GM23248 (cell line): Measurements from ENCODE around the gene RAB6B. TPM values are rescaled to one million over a fixed set of nuclear protein-coding genes. Genes with fewer than 3 reads are reported as not detected.

Experiments used
- DNase-seq: peaks from one replicate; pipeline ENCODE4 v3.0.0-alpha.2; 2015
- H2AFZ ChIP-seq: fragments of 200-600 bp; sonication (generic); 2 replicates; pipeline ENCODE4 v1.6.1; 2016; ENCODE audit warnings: antibody characterized with exemption
- H3F3A ChIP-seq: fragments of 200-600 bp; sonication (generic); 2 replicates; pipeline ENCODE4 v1.6.1; 2016; ENCODE audit warnings: mild to moderate bottlenecking, antibody characterized with exemption, mixed run types; ENCODE audit not compliant: insufficient read depth
- H3K27ac ChIP-seq: fragments of 200-600 bp; sonication (generic); 2 replicates; pipeline ENCODE4 v1.5.1; 2016; ENCODE audit warnings: mild to moderate bottlenecking
- H3K27me3 ChIP-seq: fragments of 200-600 bp; sonication (generic); replicated peaks from 2 replicates; pipeline ENCODE4 v1.6.1; 2016; ENCODE audit warnings: mild to moderate bottlenecking; ENCODE audit not compliant: insufficient read depth
- H3K36me3 ChIP-seq: fragments of 200-600 bp; sonication (generic); 2 replicates; pipeline ENCODE4 v1.6.1; 2016; ENCODE audit warnings: low read depth, mild to moderate bottlenecking
- H3K4me1 ChIP-seq: fragments of 200-600 bp; sonication (generic); 2 replicates; pipeline ENCODE4 v1.6.1; 2016; ENCODE audit warnings: mild to moderate bottlenecking; ENCODE audit not compliant: insufficient read depth
- H3K4me2 ChIP-seq: fragments of 200-600 bp; sonication (generic); one replicate; pipeline ENCODE4 v1.6.1; 2016; ENCODE audit warnings: mild to moderate bottlenecking; ENCODE audit not compliant: unreplicated experiment
- H3K4me3 ChIP-seq: fragments of 200-600 bp; sonication (generic); 2 replicates; pipeline ENCODE4 v1.5.1; 2016; ENCODE audit warnings: mild to moderate bottlenecking
- H3K79me2 ChIP-seq: fragments of 200-600 bp; sonication (generic); 2 replicates; pipeline ENCODE4 v1.6.1; 2016; ENCODE audit warnings: mild to moderate bottlenecking; ENCODE audit not compliant: insufficient read depth
- H3K9ac ChIP-seq: fragments of 200-600 bp; sonication (generic); 2 replicates; pipeline ENCODE4 v1.6.1; 2016; ENCODE audit warnings: mild to moderate bottlenecking
- H3K9me2 ChIP-seq: fragments of 200-600 bp; sonication (generic); 2 replicates; pipeline ENCODE4 v1.6.1; 2016; ENCODE audit warnings: mixed run types, mild to moderate bottlenecking, moderate library complexity; ENCODE audit not compliant: insufficient read depth
- H3K9me3 ChIP-seq: fragments of 200-600 bp; sonication (generic); one replicate; pipeline ENCODE4 v1.6.1; 2017; ENCODE audit warnings: low read depth
- H4K20me1 ChIP-seq: fragments of 200-600 bp; sonication (generic); 2 replicates; pipeline ENCODE4 v1.6.0; 2016; ENCODE audit not compliant: insufficient read depth
- EZH2 ChIP-seq: fragments of 200-600 bp; sonication (generic); IDR thresholded peaks from 2 replicates; pipeline ENCODE4 v1.6.1; 2018; ENCODE audit warnings: antibody characterized with exemption, mild to moderate bottlenecking; ENCODE audit not compliant: insufficient read depth, poor library complexity, severe bottlenecking
- EZH2phosphoT487 ChIP-seq: fragments of 200-600 bp; sonication (generic); IDR thresholded peaks from 2 replicates; pipeline ENCODE4 v1.6.1; 2018; ENCODE audit warnings: antibody characterized with exemption, moderate library complexity, mild to moderate bottlenecking, low read depth; ENCODE audit not compliant: insufficient read depth
- WGBS, 2 experiments: methylation state at CpG; one replicate each; pipeline ENCODE4 v1.1.6; 2015 to 2017; ENCODE audit warnings: low lambda C conversion rate in 2 of 2, low coverage in 1 of 2; ENCODE audit errors: missing lambda C conversion rate in 2 of 2; 5-methylcytosine and 5-hydroxymethylcytosine counted together
- in situ Hi-C: fragments of 300-500 bp; cut with MboI; formaldehyde crosslinking; loops from 2 replicates; pipeline ENCODE4 v1.15.0; 2020
- polyA plus RNA-seq: library from polyadenylated mRNA; unstranded; fragments of >200 nt; fragmentation: Nextera tagmentation; extraction: Ambion mirVana; gene quantifications from 2 replicates; pipeline ENCODE4 v1.2.1, GENCODE V29; 2016
- total RNA-seq: library from RNA; depleted of rRNA; stranded (reverse); fragments of >200 nt; shearing (Covaris generic); gene quantifications from 2 replicates; pipeline ENCODE4 v1.2.3, GENCODE V29; 2014

RAB6B gene
- total and polyA plus RNA-seq, 2 experiments from 2014 or later: 0.59 to 0.76 TPM

DNA sequence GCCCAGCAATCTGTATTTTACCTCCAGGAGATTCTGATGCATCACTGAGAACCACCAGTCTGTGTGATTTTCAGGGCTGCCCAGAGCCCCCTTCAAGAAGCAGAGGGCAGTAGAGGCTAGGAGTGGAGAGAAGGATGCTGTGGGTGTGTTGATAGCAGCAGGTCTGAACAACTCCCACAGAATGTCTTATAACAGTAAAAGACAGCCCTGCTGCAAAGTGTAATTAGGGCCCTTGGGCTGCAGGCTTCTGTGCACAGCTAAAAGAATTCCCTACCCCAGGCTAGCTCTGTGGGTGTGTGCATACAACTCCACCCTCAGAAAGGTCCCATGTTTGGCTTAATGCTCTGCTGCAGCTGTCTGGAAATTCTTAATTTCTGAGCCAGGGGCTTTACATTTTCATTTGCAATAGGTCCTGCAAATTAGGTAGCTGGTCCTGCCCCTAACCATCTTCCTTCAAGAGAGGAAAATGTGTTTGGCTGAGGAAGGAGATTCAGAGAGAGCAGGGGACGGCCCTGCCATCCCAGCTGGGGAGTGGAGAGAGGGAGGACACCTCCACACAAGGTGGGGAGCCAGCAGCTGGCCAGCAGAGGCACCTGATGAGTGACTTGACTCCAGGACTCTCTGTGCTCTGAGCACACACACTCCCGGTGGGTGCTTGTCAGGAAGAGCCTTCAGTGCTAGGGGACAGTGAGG lies 43.2 kb upstream of the RAB6B start:
- in situ Hi-C loops: loop anchor here (10.0 to 25.0 kb wide), 2 partner anchors 256 to 548 kb away; partner anchors contain the start of genes ANAPC13 and CEP63
- H3K9ac ChIP-seq: no peak overlapping the region
- DNase-seq: peak; percentile 17

DNA sequence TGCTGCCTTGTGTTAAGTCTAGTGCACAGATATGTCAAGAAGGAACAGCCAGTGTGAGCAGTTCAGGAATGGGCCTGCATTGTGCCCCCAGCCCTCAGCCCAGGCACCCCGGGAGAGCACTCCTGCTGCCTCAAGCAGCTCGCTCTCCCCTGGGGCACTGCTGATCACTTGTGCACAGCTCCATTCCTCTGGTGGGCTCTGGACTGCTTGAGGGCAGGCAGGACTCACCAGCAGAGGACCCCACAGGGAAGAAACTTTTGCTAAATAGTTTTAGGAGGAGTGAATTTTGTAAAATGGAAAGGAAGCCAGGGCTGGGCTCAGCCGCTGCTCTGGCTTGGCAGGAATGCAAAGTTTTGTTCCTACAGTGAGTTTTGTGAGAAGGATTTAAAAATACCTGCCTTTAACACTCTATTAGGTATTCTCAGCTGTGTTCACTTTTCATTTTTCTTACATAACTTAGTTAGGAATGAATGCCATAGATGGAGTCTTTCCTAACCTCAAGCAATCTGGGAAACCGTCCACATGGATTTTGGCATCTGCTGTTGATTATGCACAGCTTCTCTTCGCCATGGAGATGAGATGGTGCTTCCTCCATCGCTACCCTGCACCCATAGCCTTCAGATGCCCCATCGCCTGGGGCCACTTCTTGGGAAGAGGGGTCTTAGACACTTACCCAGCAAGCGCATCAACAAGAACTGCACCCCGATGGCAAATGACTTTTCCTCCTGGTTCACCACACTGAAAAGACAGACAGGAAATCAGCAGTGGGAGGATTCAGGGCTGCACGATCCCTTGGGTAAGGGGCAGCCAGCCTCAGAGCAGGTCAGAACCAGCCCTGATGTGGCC lies 42.3 kb upstream of the RAB6B start:
- no peaks in the 10 kb centered on the region for H3K27me3 ChIP-seq
- peak overlapping the region; percentile 13 for H3K4me2 ChIP-seq
- H4K20me1 ChIP-seq: no peaks in the 10 kb centered on the region
- 45% methylated on average over 10 of the region's 10 CpGs for WGBS, 2 experiments
- H3K27ac ChIP-seq: no peak overlapping the region
- H3K4me3 ChIP-seq: no peak overlapping the region
- H3K4me1 ChIP-seq: peaks cover 12% of the 10 kb centered on the region
- H3K9me3 ChIP-seq: no peaks in the 10 kb centered on the region
- H3K9ac ChIP-seq: no peak overlapping the region
- no peaks in the 10 kb centered on the region for H3F3A ChIP-seq
- peak; percentile 85 for DNase-seq
- in situ Hi-C loops: loop anchor here (10.0 to 25.0 kb wide), 2 partner anchors 257 to 549 kb away; partner anchors contain the start of genes ANAPC13 and CEP63
- no peaks in the 10 kb centered on the region for H3K79me2 ChIP-seq
- H3K36me3 ChIP-seq: no peaks in the 10 kb centered on the region
- TF ChIP-seq EZH2: no peak
- TF ChIP-seq EZH2phosphoT487: no peak
- H2AFZ ChIP-seq: no peak overlapping the region
- H3K9me2 ChIP-seq: no peaks in the 10 kb centered on the region

More for the DNA sequence above, 43.2 kb upstream of the RAB6B start:
- no peaks in the 10 kb centered on the region for H3K36me3 ChIP-seq
- H3K4me1 ChIP-seq: peaks cover 21% of the 10 kb centered on the region
- no peaks in the 10 kb centered on the region for H3K79me2 ChIP-seq
- 82 to 86% methylated on average over 2 of the region's 2 CpGs for WGBS, 2 experiments
- no peak overlapping the region for H3K4me2 ChIP-seq
- H3K4me3 ChIP-seq: no peak overlapping the region
- no peaks in the 10 kb centered on the region for H3K27me3 ChIP-seq
- no peaks in the 10 kb centered on the region for H3K9me2 ChIP-seq
- H3F3A ChIP-seq: peaks cover 8% of the 10 kb centered on the region; the same call in 1 of the 2 replicates
- H2AFZ ChIP-seq: no peak overlapping the region
- H4K20me1 ChIP-seq: no peaks in the 10 kb centered on the region
- no peak for TF ChIP-seq EZH2
- TF ChIP-seq EZH2phosphoT487: no peak
- no peaks in the 10 kb centered on the region for H3K9me3 ChIP-seq
- no peak overlapping the region for H3K27ac ChIP-seq

DNA sequence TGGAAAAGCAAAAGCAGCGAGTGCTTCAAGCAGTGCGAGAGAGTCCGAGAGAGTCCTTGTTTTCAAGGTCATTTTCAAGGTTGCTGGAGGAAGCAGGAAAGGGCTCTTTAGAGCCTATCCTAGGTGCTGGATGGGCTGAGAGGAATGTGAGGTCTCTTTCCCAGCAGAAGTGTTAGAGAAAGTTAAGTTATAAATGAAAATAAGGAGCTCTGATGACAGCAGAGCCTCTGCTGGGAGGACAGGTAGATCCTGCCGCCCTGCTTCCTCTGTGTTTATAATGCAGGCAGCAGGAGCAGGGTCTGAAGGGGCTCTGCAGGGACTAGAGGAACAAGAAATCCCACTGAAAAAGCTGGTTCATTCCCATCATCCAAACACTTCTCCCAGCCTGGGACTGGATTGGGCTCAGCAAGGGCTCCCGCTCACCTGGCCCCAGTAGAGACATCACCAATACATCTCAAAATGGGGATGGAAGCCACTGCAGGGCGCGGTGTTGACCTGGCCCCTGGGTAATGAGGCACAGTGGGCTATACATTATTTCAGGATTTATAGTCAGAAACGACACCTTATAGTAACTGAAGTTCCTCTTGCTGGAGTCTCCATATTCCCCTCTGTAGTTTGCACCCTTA lies 41.5 kb upstream of the RAB6B start:
- in situ Hi-C loops: loop anchor here (10.0 to 25.0 kb wide), 2 partner anchors 258 to 550 kb away; partner anchors contain the start of genes ANAPC13 and CEP63
- H3K9me3 ChIP-seq: no peaks in the 10 kb centered on the region
- TF ChIP-seq EZH2phosphoT487 (no peak), EZH2 (no peak)
- 88 to 92% methylated on average over 8 of the region's 8 CpGs for WGBS, 2 experiments
- H3F3A ChIP-seq: no peaks in the 10 kb centered on the region
- H3K4me1 ChIP-seq: peaks cover 9% of the 10 kb centered on the region
- no peak for DNase-seq
- no peaks in the 10 kb centered on the region for H3K27me3 ChIP-seq
- no peak overlapping the region for H3K27ac ChIP-seq
- H3K36me3 ChIP-seq: no peaks in the 10 kb centered on the region
- H3K9me2 ChIP-seq: no peaks in the 10 kb centered on the region
- no peaks in the 10 kb centered on the region for H3K79me2 ChIP-seq
- H3K4me3 ChIP-seq: no peak overlapping the region
- H4K20me1 ChIP-seq: no peaks in the 10 kb centered on the region
- H3K9ac ChIP-seq: no peak overlapping the region
- no peak overlapping the region for H3K4me2 ChIP-seq
- no peak overlapping the region for H2AFZ ChIP-seq
